ENCODE measurements around the gene ZBTB24.

GRCh38 chr6:109453156-109453555 is 29.9 kb downstream of the ZBTB24 start:
- TF ChIP-seq POLR2A (IDR thresholded peaks at IDR 0.05), result no peak
- TF ChIP-seq, protein P1, sequence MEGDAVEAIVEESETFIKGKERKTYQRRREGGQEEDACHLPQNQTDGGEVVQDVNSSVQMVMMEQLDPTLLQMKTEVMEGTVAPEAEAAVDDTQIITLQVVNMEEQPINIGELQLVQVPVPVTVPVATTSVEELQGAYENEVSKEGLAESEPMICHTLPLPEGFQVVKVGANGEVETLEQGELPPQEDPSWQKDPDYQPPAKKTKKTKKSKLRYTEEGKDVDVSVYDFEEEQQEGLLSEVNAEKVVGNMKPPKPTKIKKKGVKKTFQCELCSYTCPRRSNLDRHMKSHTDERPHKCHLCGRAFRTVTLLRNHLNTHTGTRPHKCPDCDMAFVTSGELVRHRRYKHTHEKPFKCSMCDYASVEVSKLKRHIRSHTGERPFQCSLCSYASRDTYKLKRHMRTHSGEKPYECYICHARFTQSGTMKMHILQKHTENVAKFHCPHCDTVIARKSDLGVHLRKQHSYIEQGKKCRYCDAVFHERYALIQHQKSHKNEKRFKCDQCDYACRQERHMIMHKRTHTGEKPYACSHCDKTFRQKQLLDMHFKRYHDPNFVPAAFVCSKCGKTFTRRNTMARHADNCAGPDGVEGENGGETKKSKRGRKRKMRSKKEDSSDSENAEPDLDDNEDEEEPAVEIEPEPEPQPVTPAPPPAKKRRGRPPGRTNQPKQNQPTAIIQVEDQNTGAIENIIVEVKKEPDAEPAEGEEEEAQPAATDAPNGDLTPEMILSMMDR (IDR thresholded peaks at IDR 0.05 in 4 of 5, conservative IDR thresholded peaks at IDR 0.05 in 1 of 5), result no peak
